Endothelial cell of umbilical vein (primary cell): ENCODE data around the gene TH. TPM values are rescaled to one million over a fixed set of nuclear protein-coding genes. Genes with fewer than 3 reads are reported as not detected.

Source experiments
- BruUV-seq: library from RNA; stranded (reverse); fragments of 400-500 nt; replicated peaks from 2 replicates; lab custom pipeline; 2021; lab: Mats Ljungman, UMichigan
- CTCF ChIA-PET: fragments of 300-600, 350-600 bp; sonication (Branson Sonifier 250); formaldehyde crosslinking; loops from one replicate; lab custom pipeline; 2021; ENCODE audit warnings: antibody characterized with exemption, inconsistent platforms; lab: Charles Lee
- POLR2A ChIA-PET: fragments of 300-600, 350-600 bp; sonication (Branson Sonifier 250); formaldehyde crosslinking; loops from one replicate; lab custom pipeline; 2021; ENCODE audit warnings: antibody characterized with exemption, inconsistent platforms; lab: Charles Lee
- DNase-seq: peaks from one replicate; pipeline ENCODE4 v3.0.0-alpha.2; 2011; ENCODE audit warnings: low read depth, low spot score
- FAIRE-seq: peaks from 2 replicates; lab custom pipeline; 2011; peaks lifted over from hg19 to GRCh38; lab: Jason Lieb, UNC
- H2AFZ ChIP-seq: 2 replicates; pipeline ENCODE4 v1.6.0; 2012; ENCODE audit warnings: low read depth, low read length, control low read depth, inconsistent platforms
- H3K27ac ChIP-seq: 2 replicates; pipeline ENCODE4 v1.5.1; 2011; ENCODE audit warnings: low read depth, mild to moderate bottlenecking, control low read depth, low read length, moderate library complexity; ENCODE audit not compliant: insufficient read depth
- H3K27me3 ChIP-seq, 2 experiments: 2 replicates each; pipeline versions ENCODE4 v1.6.0 to v1.6.1; 2011; ENCODE audit warnings: low read length in 2 of 2, mixed read lengths in 1 of 2; ENCODE audit not compliant: control insufficient read depth in 2 of 2, insufficient read depth in 2 of 2
- H3K36me3 ChIP-seq, 2 experiments: 2 replicates in 1 of 2; 3 replicates in 1 of 2; pipeline ENCODE4 v1.5.1; 2011; ENCODE audit warnings: low read length in 2 of 2, mild to moderate bottlenecking in 1 of 2, moderate library complexity in 1 of 2; ENCODE audit not compliant: control insufficient read depth in 2 of 2, insufficient read depth in 2 of 2; ENCODE audit errors: extremely low read depth in 1 of 2
- H3K4me1 ChIP-seq: 3 replicates; pipeline ENCODE4 v1.5.1; 2011; ENCODE audit warnings: mild to moderate bottlenecking, low read length; ENCODE audit not compliant: control insufficient read depth, insufficient read depth; ENCODE audit errors: extremely low read depth
- H3K4me2 ChIP-seq: 2 replicates; pipeline ENCODE4 v1.6.1; 2011; ENCODE audit warnings: low read length, control low read depth, mixed read lengths; ENCODE audit not compliant: insufficient read depth
- H3K4me3 ChIP-seq, 3 experiments: fragments of 200-600 bp in 1 of 3; sonication (generic), shearing (Covaris generic) in 1 of 3; replicated peaks in 1 of 3; 2 replicates each; pipeline ENCODE4 v1.5.1; 2011 to 2016; ENCODE audit warnings: control low read depth in 3 of 3, low read length in 3 of 3, mild to moderate bottlenecking in 2 of 3, inconsistent platforms in 1 of 3, low read depth in 1 of 3, moderate library complexity in 1 of 3; ENCODE audit not compliant: insufficient read depth in 1 of 3
- H3K79me2 ChIP-seq: 2 replicates; pipeline ENCODE4 v1.6.0; 2012; ENCODE audit warnings: low read length, inconsistent platforms; ENCODE audit not compliant: control insufficient read depth, insufficient read depth
- H3K9ac ChIP-seq: replicated peaks from 2 replicates; pipeline ENCODE3; 2011; ENCODE audit warnings: low read length, control low read depth; ENCODE audit not compliant: insufficient read depth; ENCODE audit errors: extremely low read depth
- H3K9me1 ChIP-seq: replicated peaks from 3 replicates; pipeline ENCODE4 v1.6.0; 2011; ENCODE audit warnings: mild to moderate bottlenecking, low read length; ENCODE audit not compliant: control insufficient read depth, insufficient read depth; ENCODE audit errors: extremely low read depth
- H3K9me3 ChIP-seq: replicated peaks from 2 replicates; pipeline ENCODE4 v1.5.1; 2012; ENCODE audit warnings: low read length, inconsistent platforms; ENCODE audit not compliant: control insufficient read depth, insufficient read depth
- H4K20me1 ChIP-seq: replicated peaks from 2 replicates; pipeline ENCODE3; 2011; ENCODE audit warnings: mild to moderate bottlenecking, low read length; ENCODE audit not compliant: control insufficient read depth, insufficient read depth; ENCODE audit errors: extremely low read depth
- EZH2 ChIP-seq: IDR thresholded peaks from 2 replicates; pipeline ENCODE4 v1.6.1; 2012; ENCODE audit warnings: borderline replicate concordance, low read depth, mild to moderate bottlenecking, moderate library complexity, low read length, inconsistent platforms; ENCODE audit not compliant: severe bottlenecking
- FOS ChIP-seq: IDR thresholded peaks from 2 replicates; pipeline ENCODE4 v1.6.1; 2011; ENCODE audit warnings: mild to moderate bottlenecking, low read length, moderate library complexity, borderline replicate concordance; ENCODE audit not compliant: insufficient read depth
- GATA2 ChIP-seq: IDR thresholded peaks from 2 replicates; pipeline ENCODE4 v1.7.0; 2011; ENCODE audit warnings: low read depth, mild to moderate bottlenecking, moderate library complexity, mixed read lengths, low read length; ENCODE audit not compliant: insufficient read length, insufficient read depth
- JUN ChIP-seq: IDR thresholded peaks from 2 replicates; pipeline ENCODE4 v1.6.1; 2011; ENCODE audit warnings: borderline replicate concordance, low read depth; ENCODE audit not compliant: insufficient read length, insufficient read depth
- MYC ChIP-seq: IDR thresholded peaks from one replicate; pipeline ENCODE4 v1.6.1; 2011; ENCODE audit warnings: mild to moderate bottlenecking, low read depth, low read length
- POLR2A ChIP-seq: IDR thresholded peaks from 2 replicates; pipeline ENCODE4 v1.6.1; 2012; ENCODE audit warnings: low read depth, mild to moderate bottlenecking, control low read depth, low read length
- POLR2AphosphoS5 ChIP-seq: IDR thresholded peaks from 2 replicates; pipeline ENCODE4 v1.6.1; 2012; ENCODE audit warnings: low read depth, mild to moderate bottlenecking, control low read depth, low read length, moderate library complexity; ENCODE audit not compliant: insufficient read depth
- dilution Hi-C: fragments of 300-500 bp; cut with MboI; formaldehyde crosslinking; loops from one replicate; pipeline ENCODE4 v1.15.0; 2019; ENCODE audit warnings: low sequenced_read_pairs; ENCODE audit not compliant: extremely low pct_ligation_motif_present
- intact Hi-C: fragments of 100-400 bp; cut with micrococcal nuclease; formaldehyde crosslinking; loops from one replicate; pipeline ENCODE4 v1.10.0; 2022
- polyA plus RNA-seq, 4 experiments: library from polyadenylated mRNA; depleted of rRNA in 3 of 4; stranded (reverse) in 3 of 4; unstranded in 1 of 4; fragments of >200 nt; gene quantifications; 2 replicates each; pipeline versions ENCODE4 v1.2.1 to v1.2.3, GENCODE V29; 2011 to 2012; ENCODE audit warnings: missing spikeins in 1 of 4
- total RNA-seq: library from RNA; stranded (reverse); gene quantifications from 2 replicates; pipeline ENCODE4 v1.2.3, GENCODE V29; 2021
- TF ChIP-seq, protein P1 (sequence below), 2 donors: IDR thresholded peaks; 1 replicate in 1 of 2; 2 replicates in 1 of 2; pipeline ENCODE4 v1.5.1; 2011; ENCODE audit warnings: low read length in 2 of 2, mild to moderate bottlenecking in 2 of 2, moderate library complexity in 2 of 2, control low read depth in 1 of 2, inconsistent platforms in 1 of 2, low read depth in 1 of 2; ENCODE audit not compliant: insufficient read depth in 1 of 2; ENCODE audit errors: extremely low read depth in 1 of 2
- TF ChIP-seq, protein P2 (sequence below): IDR thresholded peaks from 2 replicates; pipeline ENCODE4 v1.6.1; 2011; ENCODE audit not compliant: insufficient read depth, insufficient read length

TH gene
- total and polyA plus RNA-seq, 2 donors (not counting 3 experiments of a cell fraction or from before 2014, with no cell fraction given): not detected

DNA sequence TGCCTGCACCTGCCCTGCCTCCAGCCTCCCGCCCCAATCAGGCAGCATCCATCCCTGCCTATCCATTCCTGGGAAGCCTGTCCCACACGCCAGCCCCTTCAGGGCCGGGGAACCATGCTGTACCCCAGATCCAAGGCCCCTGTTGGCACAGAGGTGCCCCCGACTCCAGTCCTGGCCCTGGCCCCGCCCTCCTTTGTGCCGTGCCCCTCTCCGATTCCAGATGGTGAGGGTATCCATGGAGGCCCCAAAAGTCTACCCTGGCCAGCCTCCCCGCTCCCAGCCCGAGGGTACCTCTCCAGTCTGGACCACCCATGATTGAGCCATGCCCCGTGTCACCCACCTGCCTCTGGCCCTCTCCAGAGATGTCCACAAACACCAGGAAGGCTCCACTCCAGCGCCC lies 2.7 kb upstream of the TH start:
- ChIA-PET CTCF (interaction anchor here (1.0 kb wide), 1 partner anchor 12 kb away, joined by 3 read pairs; no protein-coding TSS in a partner anchor), POLR2A (no interaction called here)
- no peak for DNase-seq
- Histone ChIP-seq H3K4me2 (no peak overlapping the region), H3K9ac (no peak overlapping the region), H3K4me3 (no peak overlapping the region), H3K4me1 (no peaks in the 10 kb centered on the region), H3K9me3 (no peaks in the 10 kb centered on the region), H3K27ac (no peak overlapping the region), H3K79me2 (no peaks in the 10 kb centered on the region), H3K36me3 (no peaks in the 10 kb centered on the region), H3K27me3 (no peaks in the 10 kb centered on the region), H3K9me1 (no peaks in the 10 kb centered on the region), H2AFZ (no peak overlapping the region), H4K20me1 (no peaks in the 10 kb centered on the region)
- BruUV-seq: no TSS peak
- intact Hi-C loops: no loop called here
- dilution Hi-C loops: no loop called here
- no peak for FAIRE-seq
- TF ChIP-seq, protein P1, sequence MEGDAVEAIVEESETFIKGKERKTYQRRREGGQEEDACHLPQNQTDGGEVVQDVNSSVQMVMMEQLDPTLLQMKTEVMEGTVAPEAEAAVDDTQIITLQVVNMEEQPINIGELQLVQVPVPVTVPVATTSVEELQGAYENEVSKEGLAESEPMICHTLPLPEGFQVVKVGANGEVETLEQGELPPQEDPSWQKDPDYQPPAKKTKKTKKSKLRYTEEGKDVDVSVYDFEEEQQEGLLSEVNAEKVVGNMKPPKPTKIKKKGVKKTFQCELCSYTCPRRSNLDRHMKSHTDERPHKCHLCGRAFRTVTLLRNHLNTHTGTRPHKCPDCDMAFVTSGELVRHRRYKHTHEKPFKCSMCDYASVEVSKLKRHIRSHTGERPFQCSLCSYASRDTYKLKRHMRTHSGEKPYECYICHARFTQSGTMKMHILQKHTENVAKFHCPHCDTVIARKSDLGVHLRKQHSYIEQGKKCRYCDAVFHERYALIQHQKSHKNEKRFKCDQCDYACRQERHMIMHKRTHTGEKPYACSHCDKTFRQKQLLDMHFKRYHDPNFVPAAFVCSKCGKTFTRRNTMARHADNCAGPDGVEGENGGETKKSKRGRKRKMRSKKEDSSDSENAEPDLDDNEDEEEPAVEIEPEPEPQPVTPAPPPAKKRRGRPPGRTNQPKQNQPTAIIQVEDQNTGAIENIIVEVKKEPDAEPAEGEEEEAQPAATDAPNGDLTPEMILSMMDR (IDR thresholded peaks at IDR 0.05; ENCODE audit: extremely low read depth in 1 of 2, insufficient read depth in 1 of 2, low read depth in 1 of 2, low read length in 2 of 2): no peak
- TF ChIP-seq EZH2 (no peak), JUN (no peak), POLR2AphosphoS5 (no peak), GATA2 (no peak), MYC (no peak), FOS (no peak), POLR2A (no peak)
- TF ChIP-seq, protein P2, sequence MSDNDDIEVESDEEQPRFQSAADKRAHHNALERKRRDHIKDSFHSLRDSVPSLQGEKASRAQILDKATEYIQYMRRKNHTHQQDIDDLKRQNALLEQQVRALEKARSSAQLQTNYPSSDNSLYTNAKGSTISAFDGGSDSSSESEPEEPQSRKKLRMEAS: no peak
